NOMO-1 treated with DMSO at 0.1 percent for 48 hours (cell line): Measurements from ENCODE around the gene COIL.
"Not testable (repeated sequence)": the region's sequence is repeated elsewhere in the genome, so short reads cannot be mapped to it uniquely, and the experiment has no call there.

Experiments used
- DNase-seq: peaks from one replicate; lab custom pipeline; 2025; ENCODE audit not compliant: unreplicated experiment; lab: John Stamatoyannopoulos, UW

The COIL gene

GRCh38 chr17:56960596-56961538 lies at the start of gene COIL:
COIL (minus strand) TSS chr17:56961050; CDS start chr17:56961019, 31 bp downstream.
- peak; percentile 91 for DNase-seq

GRCh38 chr17:57010487-57010886 lies 49.6 kb upstream of the COIL start:
- DNase-seq, result no peak

DNA sequence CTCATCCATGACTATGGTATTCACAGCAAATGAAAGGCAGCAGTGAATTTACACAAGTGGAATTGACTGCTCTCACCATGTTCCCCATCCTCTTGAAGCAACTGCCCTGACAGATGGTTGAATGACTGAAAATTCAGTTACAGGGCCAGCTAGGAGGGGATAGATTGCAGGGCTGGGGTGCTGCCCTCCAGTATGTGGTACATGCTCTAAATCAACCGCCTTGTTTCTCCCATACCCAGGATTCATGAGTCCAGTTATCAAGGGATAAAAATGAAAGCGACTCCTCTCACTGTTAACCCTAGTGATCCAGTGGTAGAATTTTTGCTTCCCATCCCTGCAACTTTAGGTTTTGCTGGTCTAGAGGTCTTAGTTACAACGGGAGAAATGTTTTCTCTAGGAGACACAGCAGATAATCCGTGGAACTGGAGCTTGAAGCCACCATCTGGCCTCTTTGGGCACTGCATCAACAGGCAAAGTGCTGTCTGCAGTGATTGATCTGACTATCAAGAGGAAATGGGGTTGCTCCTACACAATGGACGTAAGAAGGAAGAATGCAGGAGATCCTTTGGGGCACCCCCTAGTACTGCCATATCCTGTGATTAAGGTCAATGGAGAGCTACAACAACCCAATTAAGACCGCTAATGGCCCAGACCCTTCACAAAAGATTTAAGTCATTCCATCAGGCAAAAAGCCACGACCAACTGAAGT lies 49.0 kb upstream of the COIL start:
- DNase-seq, result peak; percentile 63

DNA sequence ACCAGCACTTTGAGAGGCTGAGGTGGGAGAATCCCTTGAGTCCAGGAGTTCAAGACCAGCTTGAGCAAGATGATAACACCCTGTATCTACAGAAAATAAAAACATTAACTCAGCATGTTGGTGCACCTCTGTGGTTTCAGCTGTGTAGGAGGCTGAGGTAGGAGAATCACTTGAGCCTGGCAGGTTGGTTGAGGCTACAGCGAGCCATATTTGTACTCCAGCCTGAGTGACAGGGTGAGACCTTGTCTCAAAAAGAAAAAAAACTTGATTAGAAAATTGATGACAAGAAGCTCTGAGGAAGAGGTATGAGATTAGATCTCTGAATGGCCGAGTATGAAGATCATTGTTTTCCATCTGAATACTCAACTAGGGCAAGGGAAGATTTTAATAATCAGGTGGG lies 48.1 kb upstream of the COIL start:
- DNase-seq, result no peak

- DNase-seq, result peak; percentile 28
Measured at GRCh38 chr17:57006040-57006439, 45.2 kb upstream of the COIL start.

DNA sequence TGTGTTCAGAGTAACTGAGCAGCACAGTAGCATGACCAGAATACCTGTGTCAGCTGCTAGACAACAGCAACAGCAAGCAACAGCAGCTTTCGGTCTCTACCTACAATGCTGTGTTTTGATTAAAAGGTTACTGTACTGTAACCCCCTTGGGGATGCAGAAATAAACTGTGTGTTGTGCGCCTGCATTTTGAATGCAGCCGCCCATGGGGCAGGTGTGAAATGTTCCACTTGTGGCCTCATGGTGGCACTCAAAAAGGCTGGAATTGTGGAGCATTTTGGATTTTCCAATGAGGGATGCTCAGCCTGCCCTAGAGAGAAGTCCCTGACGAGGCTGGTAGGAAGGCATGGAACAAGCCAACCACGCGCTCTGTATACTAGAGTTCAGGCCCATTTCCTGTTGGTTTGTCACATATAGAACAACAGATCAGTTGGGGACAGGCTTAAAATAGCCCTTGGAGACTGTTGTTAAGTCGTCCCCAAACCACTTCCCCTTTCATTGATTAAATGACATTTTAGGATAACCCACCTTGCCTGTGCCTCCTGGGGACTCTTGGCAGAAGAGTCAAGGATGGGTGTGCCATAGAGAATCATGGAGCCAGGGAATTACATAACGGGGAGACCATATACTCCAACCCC lies 44.2 kb upstream of the COIL start:
- DNase-seq, result peak; percentile 97

GRCh38 chr17:57002904-57003303 lies 42.1 kb upstream of the COIL start:
- DNase-seq, result no peak

GRCh38 chr17:57001541-57001940 lies 40.7 kb upstream of the COIL start:
- DNase-seq, result no peak

DNA sequence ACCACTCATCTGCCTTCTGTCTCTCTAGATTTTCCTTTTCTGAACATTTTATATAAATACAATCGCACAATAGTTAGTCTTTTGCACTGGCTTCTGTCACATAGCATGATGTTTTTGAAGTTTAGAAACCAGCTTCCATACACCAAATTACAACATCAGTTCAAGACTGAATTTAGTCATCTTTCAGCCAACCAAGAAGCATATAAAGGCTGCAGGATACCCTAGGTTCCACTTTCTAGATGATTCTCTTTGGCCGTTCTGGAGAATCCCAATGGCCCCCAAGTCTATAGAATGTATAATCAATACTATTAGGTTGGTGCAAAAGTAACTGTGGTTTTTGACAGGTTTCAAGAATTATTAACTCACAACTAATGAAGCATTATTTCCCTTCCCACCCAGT lies 36.5 kb upstream of the COIL start:
- DNase-seq, result no peak

DNA sequence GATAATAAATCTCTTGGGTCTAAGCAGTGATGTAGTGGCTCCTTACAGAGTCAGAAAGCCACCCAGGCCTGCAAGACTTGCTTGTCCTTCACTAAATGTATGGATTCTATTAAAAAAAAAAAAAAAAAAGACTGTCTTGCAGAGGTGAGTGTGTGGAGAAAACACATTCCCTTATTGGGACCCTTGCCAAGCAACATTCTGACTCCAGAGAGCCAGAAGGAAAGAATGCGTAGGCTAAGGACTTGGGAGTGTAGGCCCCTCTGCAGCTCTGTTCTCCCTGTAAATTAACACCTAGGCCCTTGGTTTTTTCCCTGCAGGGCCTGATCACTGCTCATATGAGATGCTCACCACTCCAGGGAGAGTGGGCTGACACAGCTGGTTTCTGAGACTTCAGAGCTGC lies 34.9 kb upstream of the COIL start:
- DNase-seq, result no peak

- DNase-seq, result no peak
Measured at GRCh38 chr17:56994009-56994792, 33.4 kb upstream of the COIL start.

GRCh38 chr17:56992364-56992763 lies 31.5 kb upstream of the COIL start:
- DNase-seq, result no peak

- no peak for DNase-seq
Measured at GRCh38 chr17:56988901-56989572, 28.2 kb upstream of the COIL start.

DNA sequence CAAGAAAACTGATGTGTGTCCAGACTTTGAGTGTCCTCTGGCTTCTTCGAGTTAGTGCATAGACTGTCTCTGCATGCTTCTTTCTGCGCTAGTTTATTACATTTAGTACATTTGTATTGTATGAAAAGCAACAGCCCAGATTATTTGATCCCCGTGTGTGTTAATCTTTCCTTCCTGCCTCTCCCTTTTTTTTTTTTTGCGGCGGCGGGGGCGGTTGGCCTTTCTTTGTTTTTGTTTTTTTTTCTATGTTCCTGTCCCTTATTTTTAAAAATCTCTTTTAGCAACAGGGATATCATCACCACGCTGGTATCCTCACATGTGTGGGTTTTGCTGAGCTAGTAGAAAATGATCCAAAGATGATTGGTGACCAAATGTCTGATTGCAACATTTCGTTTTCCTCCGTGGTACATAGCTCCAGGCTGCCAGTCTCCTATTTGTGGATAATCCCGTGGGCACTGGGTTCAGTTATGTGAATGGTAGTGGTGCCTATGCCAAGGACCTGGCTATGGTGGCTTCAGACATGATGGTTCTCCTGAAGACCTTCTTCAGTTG lies 26.5 kb upstream of the COIL start:
- DNase-seq, result no peak

GRCh38 chr17:56985371-56986162 lies 24.7 kb upstream of the COIL start:
- DNase-seq, result peak; percentile 73

DNA sequence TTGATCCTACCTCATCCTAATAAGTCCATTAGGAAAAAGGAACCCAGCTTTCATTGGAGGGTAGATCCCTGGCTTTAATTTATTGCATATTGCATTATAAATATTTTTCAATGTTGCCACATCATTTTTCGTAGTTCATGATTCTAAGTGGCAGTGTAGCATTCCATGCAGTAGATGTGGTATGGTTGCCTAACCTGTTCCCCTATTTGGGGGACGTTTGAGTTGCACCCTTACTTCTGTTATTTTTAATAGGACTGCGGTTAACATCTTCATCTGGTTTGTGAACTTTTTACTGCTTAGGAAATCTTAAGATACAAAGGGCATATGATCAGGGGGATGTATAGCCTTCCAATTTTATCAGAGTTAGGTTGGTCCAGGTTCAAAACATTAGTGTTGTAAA lies 22.5 kb upstream of the COIL start:
- peak; percentile 92 for DNase-seq

DNA sequence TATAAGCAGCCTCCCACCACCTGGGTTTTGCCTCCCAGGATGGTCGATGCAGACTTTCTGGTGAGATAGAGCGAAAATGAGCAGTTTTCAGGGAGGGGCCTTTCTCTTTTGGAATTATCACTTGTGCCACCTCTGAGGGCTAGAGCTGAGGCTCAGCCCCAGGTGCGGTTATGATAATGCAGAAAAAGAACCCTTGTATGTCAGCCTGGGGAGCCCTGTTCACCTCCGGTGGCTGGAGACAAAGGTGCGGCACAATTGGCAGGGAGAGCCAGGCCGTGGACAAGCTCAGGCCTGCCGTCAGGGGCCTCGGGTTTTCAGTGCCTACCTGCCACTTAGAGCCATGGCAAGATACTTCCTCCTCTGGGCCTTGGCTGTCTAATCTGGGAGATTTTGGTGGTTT lies 21.5 kb upstream of the COIL start:
- peak; percentile 17 for DNase-seq

- not testable (repeated sequence) for DNase-seq
Measured at GRCh38 chr17:56980526-56980925, 19.7 kb upstream of the COIL start.

GRCh38 chr17:56979091-56979480 lies 18.2 kb upstream of the COIL start:
- DNase-seq, result peak; percentile 19
